ENCODE measurements around the gene JAZF1. TPM values are rescaled to one million over a fixed set of nuclear protein-coding genes. Genes with fewer than 3 reads are reported as not detected.

The JAZF1 gene
- total and polyA plus RNA-seq, 2 experiments from 2014 or later, result 9.5 to 12.1 TPM

- no peak overlapping the region for H2AFZ ChIP-seq
- H3K9me2 ChIP-seq (replicated peaks; ENCODE audit: insufficient read depth), result no peaks in the 10 kb centered on the region
- no peaks in the 10 kb centered on the region for H3K27me3 ChIP-seq
- no peak overlapping the region for H3K27ac ChIP-seq
- H3K4me2 ChIP-seq, result no peak overlapping the region
- H3K36me3 ChIP-seq (replicated peaks; ENCODE audit: insufficient read depth, low read depth), result no peaks in the 10 kb centered on the region
- peaks cover 27% of the 10 kb centered on the region for H3K79me2 ChIP-seq
- peaks cover 8% of the 10 kb centered on the region for H3K4me1 ChIP-seq (ENCODE audit: insufficient read depth)
- no peaks in the 10 kb centered on the region for H3K9me3 ChIP-seq (ENCODE audit: low read depth)
- no peaks in the 10 kb centered on the region for H4K20me1 ChIP-seq (ENCODE audit: insufficient read depth, poor library complexity, severe bottlenecking)
- WGBS (ENCODE audit: low lambda C conversion rate, missing lambda C conversion rate), result 17% methylated on average over 1 of the region's 1 CpG
- TF ChIP-seq, protein P1, sequence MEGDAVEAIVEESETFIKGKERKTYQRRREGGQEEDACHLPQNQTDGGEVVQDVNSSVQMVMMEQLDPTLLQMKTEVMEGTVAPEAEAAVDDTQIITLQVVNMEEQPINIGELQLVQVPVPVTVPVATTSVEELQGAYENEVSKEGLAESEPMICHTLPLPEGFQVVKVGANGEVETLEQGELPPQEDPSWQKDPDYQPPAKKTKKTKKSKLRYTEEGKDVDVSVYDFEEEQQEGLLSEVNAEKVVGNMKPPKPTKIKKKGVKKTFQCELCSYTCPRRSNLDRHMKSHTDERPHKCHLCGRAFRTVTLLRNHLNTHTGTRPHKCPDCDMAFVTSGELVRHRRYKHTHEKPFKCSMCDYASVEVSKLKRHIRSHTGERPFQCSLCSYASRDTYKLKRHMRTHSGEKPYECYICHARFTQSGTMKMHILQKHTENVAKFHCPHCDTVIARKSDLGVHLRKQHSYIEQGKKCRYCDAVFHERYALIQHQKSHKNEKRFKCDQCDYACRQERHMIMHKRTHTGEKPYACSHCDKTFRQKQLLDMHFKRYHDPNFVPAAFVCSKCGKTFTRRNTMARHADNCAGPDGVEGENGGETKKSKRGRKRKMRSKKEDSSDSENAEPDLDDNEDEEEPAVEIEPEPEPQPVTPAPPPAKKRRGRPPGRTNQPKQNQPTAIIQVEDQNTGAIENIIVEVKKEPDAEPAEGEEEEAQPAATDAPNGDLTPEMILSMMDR (IDR thresholded peaks at IDR 0.05; ENCODE audit: poor library complexity), result no peak
- TF ChIP-seq EZH2phosphoT487 (IDR thresholded peaks at IDR 0.05; ENCODE audit: low read depth, severe bottlenecking, unreplicated experiment), result no peak
- TF ChIP-seq EZH2 (IDR thresholded peaks at IDR 0.05; ENCODE audit: borderline replicate concordance), result no peak
- peak; percentile 40 for DNase-seq (ENCODE audit: low spot score)
- no peak overlapping the region for H3K4me3 ChIP-seq
Observed at GRCh38 chr7:28169230-28169629, 11.4 kb downstream of the JAZF1 start.

- TF ChIP-seq, protein P1 (IDR thresholded peaks at IDR 0.05; ENCODE audit: poor library complexity), result no peak
- TF ChIP-seq EZH2 (IDR thresholded peaks at IDR 0.05; ENCODE audit: borderline replicate concordance) (no peak), EZH2phosphoT487 (IDR thresholded peaks at IDR 0.05; ENCODE audit: low read depth, severe bottlenecking, unreplicated experiment) (no peak)
- Histone ChIP-seq H3K79me2 (peaks cover 28% of the 10 kb centered on the region), H3K4me2 (no peak overlapping the region)
Observed at GRCh38 chr7:28168393-28169158, 12.0 kb downstream of the JAZF1 start.

GRCh38 chr7:28166982-28167715, 13.4 kb downstream of the JAZF1 start:
- H3K4me3 ChIP-seq, result no peak overlapping the region
- TF ChIP-seq, protein P1 (IDR thresholded peaks at IDR 0.05; ENCODE audit: poor library complexity), result no peak
- TF ChIP-seq EZH2 (IDR thresholded peaks at IDR 0.05; ENCODE audit: borderline replicate concordance) (no peak), EZH2phosphoT487 (IDR thresholded peaks at IDR 0.05; ENCODE audit: low read depth, severe bottlenecking, unreplicated experiment) (no peak)
- no peaks in the 10 kb centered on the region for H3K9me2 ChIP-seq (replicated peaks; ENCODE audit: insufficient read depth)
- H4K20me1 ChIP-seq (ENCODE audit: insufficient read depth, poor library complexity, severe bottlenecking), result no peaks in the 10 kb centered on the region
- peaks cover 17% of the 10 kb centered on the region for H3K79me2 ChIP-seq
- no peaks in the 10 kb centered on the region for H3K36me3 ChIP-seq (replicated peaks; ENCODE audit: insufficient read depth, low read depth)
- no peak overlapping the region for H2AFZ ChIP-seq
- no peak for DNase-seq (ENCODE audit: low spot score)
- no peaks in the 10 kb centered on the region for H3K27me3 ChIP-seq
- H3K9me3 ChIP-seq (ENCODE audit: low read depth), result no peaks in the 10 kb centered on the region
- H3K4me1 ChIP-seq (ENCODE audit: insufficient read depth), result peaks cover 8% of the 10 kb centered on the region
- H3K27ac ChIP-seq, result peak overlapping the region; percentile 77
- H3K4me2 ChIP-seq, result peak overlapping the region; percentile 6
- 87% methylated on average over 5 of the region's 5 CpGs for WGBS (ENCODE audit: low lambda C conversion rate, missing lambda C conversion rate)

More at GRCh38 chr7:28168393-28169158, 12.0 kb downstream of the JAZF1 start:
- Histone ChIP-seq H2AFZ (no peak overlapping the region), H3K36me3 (replicated peaks; ENCODE audit: insufficient read depth, low read depth) (no peaks in the 10 kb centered on the region), H3K4me1 (ENCODE audit: insufficient read depth) (peaks cover 8% of the 10 kb centered on the region), H3K9me3 (ENCODE audit: low read depth) (no peaks in the 10 kb centered on the region), H4K20me1 (ENCODE audit: insufficient read depth, poor library complexity, severe bottlenecking) (no peaks in the 10 kb centered on the region), H3K4me3 (no peak overlapping the region), H3K27ac (no peak overlapping the region), H3K9me2 (replicated peaks; ENCODE audit: insufficient read depth) (no peaks in the 10 kb centered on the region), H3K27me3 (no peaks in the 10 kb centered on the region)
- DNase-seq (ENCODE audit: low spot score), result no peak
- 90% methylated on average over 5 of the region's 5 CpGs for WGBS (ENCODE audit: low lambda C conversion rate, missing lambda C conversion rate)

Measured in hepatocyte (in vitro differentiated cells).